HepG2 (cell line): Measurements from ENCODE around the gene FCER1G.
A peak's percentile ranks its signal among the peaks of the same experiment; 100 is the strongest.

Source experiments
- HNRNPK ChIP-seq: fragments of 200-400 bp; formaldehyde crosslinking; IDR thresholded peaks from 2 replicates; pipeline ENCODE4 v1.6.1; 2018; ENCODE audit warnings: low read length, low read depth, moderate library complexity, mild to moderate bottlenecking; ENCODE audit not compliant: poor library complexity, severe bottlenecking
- MBNL3 ChIP-seq: fragments of 250-450 bp; sonication (Bioruptor Pico); conservative IDR thresholded peaks from 2 replicates; pipeline ENCODE4 v1.8.0; 2022; ENCODE audit warnings: mild to moderate bottlenecking, inconsistent platforms
- TEAD3 ChIP-seq: optimal IDR thresholded peaks from 2 replicates; pipeline ENCODE3; 2016; ENCODE audit warnings: borderline replicate concordance
- ZNF350 ChIP-seq: sonication (generic); formaldehyde crosslinking; IDR thresholded peaks from 2 replicates; pipeline ENCODE4 v1.4.0; 2020; ENCODE audit warnings: mild to moderate bottlenecking, low read depth, missing genetic modification reagents, borderline replicate concordance
- TF ChIP-seq, protein P1 (sequence below): sonication (generic); formaldehyde crosslinking; IDR thresholded peaks from 2 replicates; pipeline ENCODE4 v1.5.0; 2020; ENCODE audit warnings: mild to moderate bottlenecking, missing genetic modification reagents, moderate library complexity
- TF ChIP-seq, protein P2 (sequence below): IDR thresholded peaks from 2 replicates; pipeline ENCODE4 v1.6.1; 2012; ENCODE audit warnings: inconsistent platforms
- TF ChIP-seq, protein P3 (sequence below): sonication (generic); formaldehyde crosslinking; IDR thresholded peaks from 2 replicates; pipeline ENCODE4 v1.4.0; 2020; ENCODE audit warnings: missing genetic modification reagents

DNA sequence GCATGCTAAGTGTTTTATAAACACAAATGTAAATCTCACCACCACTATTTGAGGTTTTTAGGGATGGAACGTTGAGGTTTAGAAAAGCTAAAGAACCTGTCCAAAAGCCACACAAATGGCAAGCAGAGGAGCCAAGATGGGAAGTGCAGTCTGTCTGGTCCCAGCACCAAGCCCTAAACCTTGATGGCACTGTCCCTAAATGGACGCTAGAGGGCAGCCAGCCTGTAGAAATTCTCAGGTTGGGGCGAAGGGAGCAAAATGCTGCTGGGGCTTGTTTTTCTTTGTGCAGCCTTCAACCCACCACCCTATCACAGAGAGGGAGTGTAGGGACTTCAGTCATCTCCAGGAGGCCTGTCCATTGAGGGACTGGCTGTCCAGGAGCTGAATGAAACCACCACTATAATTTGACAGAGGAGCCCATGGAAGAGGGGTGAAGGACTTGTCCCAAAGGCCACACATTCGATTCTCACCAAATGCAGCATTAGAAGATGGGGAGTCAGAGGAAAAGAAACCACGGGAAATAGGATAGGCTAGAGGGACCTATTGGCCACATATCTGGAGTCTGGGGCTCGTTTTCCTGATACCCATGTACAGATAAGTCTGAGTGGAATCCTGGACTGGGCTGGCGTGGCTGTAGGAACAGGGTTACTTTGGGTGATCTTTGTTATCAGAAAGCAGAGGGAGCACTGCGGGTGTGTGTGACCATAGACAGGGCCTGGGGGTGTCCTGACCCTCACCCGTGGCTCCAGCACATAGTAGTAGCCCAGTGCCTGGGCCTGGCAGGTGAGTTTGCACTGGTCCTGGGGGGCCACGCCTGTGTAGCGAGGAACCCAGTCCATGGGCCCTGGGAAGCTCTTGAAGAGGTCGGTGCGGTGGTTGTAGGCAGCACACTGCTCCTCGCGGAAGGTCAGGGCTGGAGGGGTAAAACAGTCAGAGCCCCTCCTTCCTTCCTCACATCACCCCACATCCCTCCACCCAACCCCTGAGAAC lies 22.3 kb upstream of the FCER1G start:
- TF ChIP-seq, protein P1, sequence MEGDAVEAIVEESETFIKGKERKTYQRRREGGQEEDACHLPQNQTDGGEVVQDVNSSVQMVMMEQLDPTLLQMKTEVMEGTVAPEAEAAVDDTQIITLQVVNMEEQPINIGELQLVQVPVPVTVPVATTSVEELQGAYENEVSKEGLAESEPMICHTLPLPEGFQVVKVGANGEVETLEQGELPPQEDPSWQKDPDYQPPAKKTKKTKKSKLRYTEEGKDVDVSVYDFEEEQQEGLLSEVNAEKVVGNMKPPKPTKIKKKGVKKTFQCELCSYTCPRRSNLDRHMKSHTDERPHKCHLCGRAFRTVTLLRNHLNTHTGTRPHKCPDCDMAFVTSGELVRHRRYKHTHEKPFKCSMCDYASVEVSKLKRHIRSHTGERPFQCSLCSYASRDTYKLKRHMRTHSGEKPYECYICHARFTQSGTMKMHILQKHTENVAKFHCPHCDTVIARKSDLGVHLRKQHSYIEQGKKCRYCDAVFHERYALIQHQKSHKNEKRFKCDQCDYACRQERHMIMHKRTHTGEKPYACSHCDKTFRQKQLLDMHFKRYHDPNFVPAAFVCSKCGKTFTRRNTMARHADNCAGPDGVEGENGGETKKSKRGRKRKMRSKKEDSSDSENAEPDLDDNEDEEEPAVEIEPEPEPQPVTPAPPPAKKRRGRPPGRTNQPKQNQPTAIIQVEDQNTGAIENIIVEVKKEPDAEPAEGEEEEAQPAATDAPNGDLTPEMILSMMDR (CRISPR knock-in tag) = peak; percentile 92
- TF ChIP-seq MBNL3 (no peak), ZNF350 (CRISPR knock-in tag) (no peak), HNRNPK (no peak), TEAD3 (CRISPR knock-in tag) (no peak)
- TF ChIP-seq, protein P2, sequence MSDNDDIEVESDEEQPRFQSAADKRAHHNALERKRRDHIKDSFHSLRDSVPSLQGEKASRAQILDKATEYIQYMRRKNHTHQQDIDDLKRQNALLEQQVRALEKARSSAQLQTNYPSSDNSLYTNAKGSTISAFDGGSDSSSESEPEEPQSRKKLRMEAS = no peak
- TF ChIP-seq, protein P3, sequence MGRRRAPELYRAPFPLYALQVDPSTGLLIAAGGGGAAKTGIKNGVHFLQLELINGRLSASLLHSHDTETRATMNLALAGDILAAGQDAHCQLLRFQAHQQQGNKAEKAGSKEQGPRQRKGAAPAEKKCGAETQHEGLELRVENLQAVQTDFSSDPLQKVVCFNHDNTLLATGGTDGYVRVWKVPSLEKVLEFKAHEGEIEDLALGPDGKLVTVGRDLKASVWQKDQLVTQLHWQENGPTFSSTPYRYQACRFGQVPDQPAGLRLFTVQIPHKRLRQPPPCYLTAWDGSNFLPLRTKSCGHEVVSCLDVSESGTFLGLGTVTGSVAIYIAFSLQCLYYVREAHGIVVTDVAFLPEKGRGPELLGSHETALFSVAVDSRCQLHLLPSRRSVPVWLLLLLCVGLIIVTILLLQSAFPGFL (CRISPR knock-in tag) = no peak
